ENCODE measurements around the gene HTN1.

HTN1 gene

DNA sequence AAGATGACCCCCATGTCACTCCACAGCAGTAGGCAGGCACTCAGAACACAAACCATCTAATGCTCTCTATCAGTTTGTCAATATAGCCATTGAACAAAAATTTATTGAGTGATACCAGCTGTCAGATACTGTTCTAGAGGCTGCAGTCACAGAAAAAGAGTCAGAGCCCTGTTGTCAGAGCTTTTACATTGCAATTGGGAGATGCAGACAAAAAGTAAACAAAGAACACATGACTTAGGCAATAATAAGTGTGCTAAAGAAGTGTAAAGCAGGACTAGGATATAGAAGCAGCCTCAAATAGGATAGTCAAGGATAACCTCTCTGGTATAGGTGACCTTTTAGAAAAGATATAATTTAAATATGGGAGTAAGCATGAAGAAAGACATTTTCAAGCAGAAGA, 8.9 kb downstream of the HTN1 start:
- Histone ChIP-seq H3K36me3 (ENCODE audit: control insufficient read depth, insufficient read depth, low read length) (no peaks in the 10 kb centered on the region), H3K27me3 (ENCODE audit: control insufficient read depth, insufficient read depth, low read length) (no peaks in the 10 kb centered on the region), H3K4me3 (ENCODE audit: low read length) (no peak overlapping the region), H3K4me1 (ENCODE audit: control insufficient read depth, insufficient read depth, low read length) (no peaks in the 10 kb centered on the region), H3K9ac (ENCODE audit: low read length) (no peak overlapping the region), H3K9me3 (ENCODE audit: control insufficient read depth, low read length) (no peaks in the 10 kb centered on the region)

DNA sequence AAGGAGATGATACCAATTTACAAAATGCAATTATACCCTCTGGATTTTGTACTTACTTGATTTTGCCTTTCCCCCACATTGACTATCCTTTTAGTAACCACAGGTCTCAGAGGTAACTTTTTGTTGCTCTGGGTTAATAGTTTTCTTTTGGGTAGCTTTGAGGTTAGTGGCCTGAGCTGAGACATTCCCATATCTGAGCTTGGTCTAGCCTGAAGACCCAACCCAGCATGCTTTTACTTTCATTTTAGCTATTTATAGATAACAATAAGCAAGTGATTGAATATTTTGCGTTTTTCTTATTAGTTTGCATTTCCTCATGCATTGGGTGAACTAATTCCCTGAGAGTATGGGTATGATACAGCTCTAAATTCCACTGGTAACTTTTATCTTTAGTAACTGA, 11.8 kb downstream of the HTN1 start:
- Histone ChIP-seq H3K36me3 (ENCODE audit: control insufficient read depth, insufficient read depth, low read length) (no peaks in the 10 kb centered on the region), H3K4me3 (ENCODE audit: low read length) (no peak overlapping the region), H3K27me3 (ENCODE audit: control insufficient read depth, insufficient read depth, low read length) (no peaks in the 10 kb centered on the region), H3K4me1 (ENCODE audit: control insufficient read depth, insufficient read depth, low read length) (no peaks in the 10 kb centered on the region), H3K9me3 (ENCODE audit: control insufficient read depth, low read length) (no peaks in the 10 kb centered on the region), H3K9ac (ENCODE audit: low read length) (no peak overlapping the region)

DNA sequence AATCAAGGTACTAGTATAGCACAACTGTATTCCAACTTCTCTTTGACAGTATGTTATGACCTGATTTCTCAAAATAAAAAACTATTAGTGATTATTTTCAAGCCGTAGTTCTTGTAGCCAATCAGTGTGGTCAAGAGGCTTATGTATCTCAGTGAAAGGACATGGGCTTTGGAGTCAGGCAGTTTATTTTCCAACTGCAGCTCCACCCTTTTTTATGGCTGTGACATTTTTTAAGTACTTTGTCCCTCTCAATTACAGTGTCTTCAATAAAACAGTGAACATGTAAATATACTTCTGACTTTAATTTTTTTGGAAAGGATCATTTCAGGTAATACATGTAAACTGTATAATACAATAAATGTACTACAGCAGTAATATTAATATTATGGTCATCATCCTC, 30.0 kb downstream of the HTN1 start:
- Histone ChIP-seq H3K9ac (ENCODE audit: low read length) (no peak overlapping the region), H3K4me1 (ENCODE audit: control insufficient read depth, insufficient read depth, low read length) (no peaks in the 10 kb centered on the region), H3K4me3 (ENCODE audit: low read length) (no peak overlapping the region), H3K36me3 (ENCODE audit: control insufficient read depth, insufficient read depth, low read length) (no peaks in the 10 kb centered on the region), H3K9me3 (ENCODE audit: control insufficient read depth, low read length) (no peaks in the 10 kb centered on the region), H3K27me3 (ENCODE audit: control insufficient read depth, insufficient read depth, low read length) (no peaks in the 10 kb centered on the region)

DNA sequence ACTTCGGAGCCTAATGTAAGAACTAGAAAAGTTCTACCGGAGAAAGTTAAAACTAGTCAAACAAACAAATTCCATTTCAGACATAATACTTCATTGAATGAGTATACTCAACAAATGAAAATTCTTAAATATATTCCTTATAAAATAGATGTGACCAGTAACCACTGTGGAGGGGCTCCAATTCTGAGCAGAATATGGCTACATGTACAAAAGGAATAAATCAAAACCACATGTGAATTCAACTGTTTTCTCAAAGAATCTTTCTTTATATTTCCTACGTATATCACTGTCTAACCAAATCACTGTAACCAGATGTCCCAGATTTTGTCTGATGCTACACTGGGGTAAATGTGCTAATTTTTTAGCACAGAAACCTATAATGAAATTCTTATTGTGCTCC, 49.0 kb downstream of the HTN1 start:
- Histone ChIP-seq H3K9me3 (ENCODE audit: control insufficient read depth, low read length) (no peaks in the 10 kb centered on the region), H3K4me1 (ENCODE audit: control insufficient read depth, insufficient read depth, low read length) (no peaks in the 10 kb centered on the region), H3K4me3 (ENCODE audit: low read length) (no peak overlapping the region), H3K9ac (ENCODE audit: low read length) (no peak overlapping the region), H3K36me3 (ENCODE audit: control insufficient read depth, insufficient read depth, low read length) (no peaks in the 10 kb centered on the region), H3K27me3 (ENCODE audit: control insufficient read depth, insufficient read depth, low read length) (no peaks in the 10 kb centered on the region)
